CD4-positive, alpha-beta T cell (primary cell): Measurements from ENCODE around the gene CAMTA1. TPM values are rescaled to one million over a fixed set of nuclear protein-coding genes. Genes with fewer than 3 reads are reported as not detected.

Experiments
- ATAC-seq: fragments of 200-7000 bp; cut with Tn5 transposase; one replicate; pipeline ENCODE4 v1.10.0; 2022; ENCODE audit warnings: mild to moderate bottlenecking; ENCODE audit not compliant: poor library complexity
- CTCF ChIA-PET: fragments of 350-600 bp; sonication (Branson Sonifier 250); formaldehyde crosslinking; loops from one replicate; lab custom pipeline; 2021; ENCODE audit warnings: antibody characterized with exemption, inconsistent platforms; lab: Charles Lee
- POLR2A ChIA-PET: fragments of 350-600 bp; sonication (Branson Sonifier 250); formaldehyde crosslinking; loops from one replicate; lab custom pipeline; 2021; ENCODE audit warnings: antibody characterized with exemption, inconsistent platforms; lab: Charles Lee
- DNase-seq, 14 experiments: peaks; one replicate each; pipeline ENCODE4 v3.0.0-alpha.2; 2013 to 2020; ENCODE audit warnings: mixed read lengths in 2 of 14
- H3K27ac ChIP-seq, 2 donors: one replicate each; pipeline versions ENCODE4 v1.5.1 to v1.7.0; 2013; ENCODE audit warnings: low read length in 2 of 2, low read depth in 1 of 2, mild to moderate bottlenecking in 1 of 2
- H3K27me3 ChIP-seq, 2 experiments: 1 replicate in 1 of 2; 2 replicates in 1 of 2; pipeline versions ENCODE4 v1.6.1 to v1.7.0; 2013; ENCODE audit warnings: low read length in 2 of 2, control low read depth in 1 of 2, mild to moderate bottlenecking in 1 of 2, moderate library complexity in 1 of 2; ENCODE audit not compliant: insufficient read depth in 2 of 2, control insufficient read depth in 1 of 2
- H3K36me3 ChIP-seq: one replicate; pipeline ENCODE4 v1.6.1; 2013; ENCODE audit warnings: low read length, control low read depth; ENCODE audit not compliant: insufficient read depth
- H3K4me1 ChIP-seq: one replicate; pipeline ENCODE4 v1.6.1; 2013; ENCODE audit warnings: low read length, control low read depth; ENCODE audit not compliant: insufficient read depth
- H3K4me3 ChIP-seq: one replicate; pipeline ENCODE4 v1.5.1; 2013; ENCODE audit warnings: mild to moderate bottlenecking, low read length, moderate library complexity
- H3K9me3 ChIP-seq, 2 experiments: 1 replicate in 1 of 2; 2 replicates in 1 of 2; pipeline versions ENCODE4 v1.6.1 to v1.7.0; 2013; ENCODE audit warnings: low read length in 2 of 2, mild to moderate bottlenecking in 2 of 2, control low read depth in 1 of 2, moderate library complexity in 1 of 2; ENCODE audit not compliant: control insufficient read depth in 1 of 2, insufficient read depth in 1 of 2
- H3K27ac Mint-ChIP-seq: one replicate; pipeline ENCODE4 v1.8.0; 2020; ENCODE audit warnings: mixed read lengths
- H3K27me3 Mint-ChIP-seq: one replicate; pipeline ENCODE4 v1.8.0; 2021; ENCODE audit warnings: mixed read lengths
- H3K36me3 Mint-ChIP-seq: one replicate; pipeline ENCODE4 v1.8.0; 2021; ENCODE audit warnings: low read depth, mixed read lengths
- H3K4me1 Mint-ChIP-seq: one replicate; pipeline ENCODE4 v1.8.0; 2021; ENCODE audit warnings: low read depth, mixed read lengths
- H3K4me3 Mint-ChIP-seq: one replicate; pipeline ENCODE4 v1.8.0; 2020; ENCODE audit warnings: mild to moderate bottlenecking, mixed read lengths
- H3K9me3 Mint-ChIP-seq: one replicate; pipeline ENCODE4 v1.8.0; 2020; ENCODE audit warnings: mixed read lengths
- CTCF ChIP-seq: fragments of 200-600 bp; IDR thresholded peaks from one replicate; pipeline ENCODE4 v1.8.0; 2022; ENCODE audit warnings: antibody characterized with exemption, mild to moderate bottlenecking
- intact Hi-C, 2 experiments: fragments of 100-400 bp; cut with DNase I in 1 of 2; cut with micrococcal nuclease in 1 of 2; formaldehyde crosslinking; loops; one replicate each; pipeline versions ENCODE4 v1.15.1 to v1.9.0; 2023 to 2025; cut with DNase I, micrococcal nuclease
- total RNA-seq, 174 experiments: library from RNA in 2 of 174; stranded (reverse) in 2 of 174; gene quantifications; one replicate each; pipeline ENCODE4 v1.2.3 and lab custom pipeline; 2021 to 2026

The CAMTA1 gene
- total RNA-seq, 2 experiments from 2014 or later = 38.6 to 39.3 TPM

- ChIA-PET CTCF (no interaction called here), POLR2A (no interaction called here)
- DNase-seq = no peak
- no peaks in the 10 kb centered on the region for H3K36me3 Mint-ChIP-seq
- Histone ChIP-seq H3K36me3 (no peaks in the 10 kb centered on the region), H3K4me3 (no peak overlapping the region), H3K27me3 (no peaks in the 10 kb centered on the region), H3K27ac (no peak overlapping the region), H3K9me3 (no peaks in the 10 kb centered on the region), H3K4me1 (peaks cover 5% of the 10 kb centered on the region)
- intact Hi-C loops = no loop called here
- no peak overlapping the region for H3K27ac Mint-ChIP-seq
- TF ChIP-seq CTCF = no peak
- no peak overlapping the region for H3K4me3 Mint-ChIP-seq
- no peaks in the 10 kb centered on the region for H3K9me3 Mint-ChIP-seq
- no peaks in the 10 kb centered on the region for H3K4me1 Mint-ChIP-seq
- H3K27me3 Mint-ChIP-seq = peaks cover 18% of the 10 kb centered on the region
- no peak for ATAC-seq
Observed at GRCh38 chr1:7552402-7552801, 767.1 kb downstream of the CAMTA1 start.

- POLR2A ChIA-PET = no interaction called here
- Histone ChIP-seq H3K4me1 (peaks cover 5% of the 10 kb centered on the region), H3K9me3 (no peaks in the 10 kb centered on the region), H3K27me3 (no peaks in the 10 kb centered on the region), H3K27ac (no peak overlapping the region), H3K36me3 (no peaks in the 10 kb centered on the region), H3K4me3 (no peak overlapping the region)
- H3K27ac Mint-ChIP-seq = no peak overlapping the region
- H3K9me3 Mint-ChIP-seq = no peaks in the 10 kb centered on the region
- intact Hi-C loops = no loop called here
- ATAC-seq (no peak), DNase-seq (no peak)
- H3K4me3 Mint-ChIP-seq = no peak overlapping the region
- CTCF ChIA-PET = no interaction called here
- no peak for TF ChIP-seq CTCF
- H3K36me3 Mint-ChIP-seq = no peaks in the 10 kb centered on the region
- peaks cover 12% of the 10 kb centered on the region for H3K27me3 Mint-ChIP-seq
- H3K4me1 Mint-ChIP-seq = no peaks in the 10 kb centered on the region
Observed at GRCh38 chr1:7553042-7553690, 767.9 kb downstream of the CAMTA1 start.

- H3K4me1 ChIP-seq = no peaks in the 10 kb centered on the region
- H3K27me3 Mint-ChIP-seq = peaks cover 7% of the 10 kb centered on the region
- ChIA-PET POLR2A (no interaction called here), CTCF (no interaction called here)
- no peak for ATAC-seq
- H3K9me3 Mint-ChIP-seq = no peaks in the 10 kb centered on the region
- no peak overlapping the region for H3K4me3 Mint-ChIP-seq
- intact Hi-C loops = no loop called here
- H3K27ac Mint-ChIP-seq = no peak overlapping the region
- no peak for TF ChIP-seq CTCF
- no peaks in the 10 kb centered on the region for H3K9me3 ChIP-seq
- H3K4me3 ChIP-seq = no peak overlapping the region
- no peak for DNase-seq
- H3K27me3 ChIP-seq = no peaks in the 10 kb centered on the region
- H3K36me3 ChIP-seq = no peaks in the 10 kb centered on the region
- H3K36me3 Mint-ChIP-seq = no peaks in the 10 kb centered on the region
- no peak overlapping the region for H3K27ac ChIP-seq
- no peaks in the 10 kb centered on the region for H3K4me1 Mint-ChIP-seq
Observed at GRCh38 chr1:7554385-7555235, 769.4 kb downstream of the CAMTA1 start.
